Left lung (tissue), 10 donors: ENCODE measurements around the gene YBX3. TPM values are rescaled to one million over a fixed set of nuclear protein-coding genes. Genes with fewer than 3 reads are reported as not detected.

Experiments
- ATAC-seq: fragments of 200-7000 bp; cut with Tn5 transposase; one replicate; pipeline ENCODE4 v1.9.1; 2020; ENCODE audit warnings: moderate library complexity
- DNase-seq, 4 donors: peaks; one replicate each; pipeline ENCODE4 v3.0.0-alpha.2; 2013 to 2020
- H3K27ac ChIP-seq, 2 donors: fragments of 200-600 bp; sonication (generic) in 1 of 2; one replicate each; pipeline versions ENCODE4 v1.5.0 to v1.8.0; 2020 to 2021
- H3K27me3 ChIP-seq, 2 donors: fragments of 200-600 bp; sonication (generic) in 1 of 2; one replicate each; pipeline versions ENCODE4 v1.5.0 to v1.8.0; 2020 to 2021
- H3K36me3 ChIP-seq, 2 donors: fragments of 200-600 bp; sonication (generic) in 1 of 2; one replicate each; pipeline versions ENCODE4 v1.5.0 to v1.8.0; 2020 to 2021
- H3K4me1 ChIP-seq, 2 donors: fragments of 200-600 bp; one replicate each; pipeline ENCODE4 v1.8.0; 2021
- H3K4me3 ChIP-seq, 2 donors: fragments of 200-600 bp; sonication (generic) in 1 of 2; one replicate each; pipeline versions ENCODE4 v1.5.0 to v1.8.0; 2020 to 2021; ENCODE audit warnings: mild to moderate bottlenecking in 1 of 2
- H3K9me3 ChIP-seq, 2 donors: fragments of 200-600 bp; sonication (generic) in 1 of 2; one replicate each; pipeline versions ENCODE4 v1.5.0 to v1.8.0; 2020 to 2021
- intact Hi-C, 2 donors: fragments of 100-400 bp; cut with DNase I; formaldehyde crosslinking; loops; one replicate each; pipeline versions ENCODE4 v1.11.2 to v1.14.2; 2022
- polyA plus RNA-seq, 6 donors: library from polyadenylated mRNA; unstranded; fragments of 120-200 nt; gene quantifications; one replicate each; pipeline ENCODE4 v1.2.1, GENCODE V29; 2013; ENCODE audit not compliant: insufficient read length in 6 of 6
- total RNA-seq, 2 donors: library from RNA; stranded (reverse); fragmentation: NEBNext Ultra II Directional; extraction: Animal tissue kit (Norgen Biotek cat#: 25700); gene quantifications; one replicate each; pipeline ENCODE4 v1.2.1, GENCODE V29; 2021
- TF ChIP-seq, protein P1 (sequence below), 2 donors: fragments of 200-600 bp; sonication (generic) in 1 of 2; IDR thresholded peaks; one replicate each; pipeline versions ENCODE4 v1.5.0 to v1.8.0; 2021; ENCODE audit warnings: antibody characterized with exemption in 2 of 2
- donor health status: DM: no; HTN: yes; CAD: no.
- donor health status: DM: no; HTN: no; CAD: no.

YBX3 gene
- total and polyA plus RNA-seq, 8 donors, result 145 to 285 (median 157) TPM

DNA sequence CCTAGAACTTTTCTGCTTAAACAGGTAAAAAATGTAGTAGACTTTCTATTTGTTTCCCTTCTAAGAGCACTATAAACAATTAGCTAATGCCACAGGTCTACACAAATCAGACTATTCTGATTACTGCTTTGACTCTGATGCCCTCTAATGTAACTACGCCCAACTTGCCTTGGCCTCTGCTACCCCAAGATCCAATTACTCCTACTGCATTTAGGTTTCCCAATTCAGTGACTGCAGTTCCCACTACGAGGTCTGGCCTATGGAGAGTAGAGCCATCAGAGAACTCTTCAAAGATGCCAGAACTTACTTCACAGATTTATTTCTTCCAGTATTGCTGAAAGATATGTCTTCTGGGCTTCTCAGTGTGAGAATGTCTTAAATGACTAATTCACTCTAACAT lies 34.0 kb downstream of the YBX3 start:
- H3K4me1 ChIP-seq, result no peaks in the 10 kb centered on the region
- no peak for ATAC-seq
- TF ChIP-seq, protein P1, sequence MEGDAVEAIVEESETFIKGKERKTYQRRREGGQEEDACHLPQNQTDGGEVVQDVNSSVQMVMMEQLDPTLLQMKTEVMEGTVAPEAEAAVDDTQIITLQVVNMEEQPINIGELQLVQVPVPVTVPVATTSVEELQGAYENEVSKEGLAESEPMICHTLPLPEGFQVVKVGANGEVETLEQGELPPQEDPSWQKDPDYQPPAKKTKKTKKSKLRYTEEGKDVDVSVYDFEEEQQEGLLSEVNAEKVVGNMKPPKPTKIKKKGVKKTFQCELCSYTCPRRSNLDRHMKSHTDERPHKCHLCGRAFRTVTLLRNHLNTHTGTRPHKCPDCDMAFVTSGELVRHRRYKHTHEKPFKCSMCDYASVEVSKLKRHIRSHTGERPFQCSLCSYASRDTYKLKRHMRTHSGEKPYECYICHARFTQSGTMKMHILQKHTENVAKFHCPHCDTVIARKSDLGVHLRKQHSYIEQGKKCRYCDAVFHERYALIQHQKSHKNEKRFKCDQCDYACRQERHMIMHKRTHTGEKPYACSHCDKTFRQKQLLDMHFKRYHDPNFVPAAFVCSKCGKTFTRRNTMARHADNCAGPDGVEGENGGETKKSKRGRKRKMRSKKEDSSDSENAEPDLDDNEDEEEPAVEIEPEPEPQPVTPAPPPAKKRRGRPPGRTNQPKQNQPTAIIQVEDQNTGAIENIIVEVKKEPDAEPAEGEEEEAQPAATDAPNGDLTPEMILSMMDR (IDR thresholded peaks at IDR 0.05), result no peak

DNA sequence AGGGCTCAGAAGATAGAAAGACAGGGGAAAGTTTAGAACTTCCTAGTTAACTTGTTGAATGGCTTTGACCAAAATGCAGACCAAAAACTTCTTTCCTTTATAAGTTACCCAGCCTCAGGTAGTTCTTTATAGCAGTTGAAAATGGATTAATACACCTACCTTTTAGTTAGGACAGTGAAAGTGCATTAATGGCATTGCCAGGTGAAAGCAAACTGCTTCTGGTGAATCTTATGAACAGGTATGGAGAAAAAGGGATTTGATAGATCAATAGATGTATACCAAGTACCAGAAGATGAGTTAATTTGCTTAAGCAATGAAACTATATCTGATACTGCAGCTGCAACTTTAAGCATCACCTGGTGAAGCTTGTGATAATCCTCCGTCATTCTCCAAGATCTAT lies 35.1 kb downstream of the YBX3 start:
- Histone ChIP-seq H3K4me1 (no peaks in the 10 kb centered on the region), H3K27ac (no peak overlapping the region), H3K36me3 (no peaks in the 10 kb centered on the region), H3K9me3 (peaks cover 0 to 2% of the 10 kb centered on the region in 2 donors), H3K27me3 (no peaks in the 10 kb centered on the region), H3K4me3 (no peak overlapping the region)
- ATAC-seq, result no peak
- no peak for DNase-seq
- TF ChIP-seq, protein P1 (IDR thresholded peaks at IDR 0.05), result no peak
- intact Hi-C loops, result no loop called here

More for the DNA sequence above, 34.0 kb downstream of the YBX3 start:
- no peak for DNase-seq
- peaks cover 0 to 2% of the 10 kb centered on the region in 2 donors for H3K9me3 ChIP-seq
- no peak overlapping the region for H3K4me3 ChIP-seq
- peaks cover 0 to 6% of the 10 kb centered on the region in 2 donors for H3K36me3 ChIP-seq
- H3K27ac ChIP-seq, result no peak overlapping the region
- no peaks in the 10 kb centered on the region for H3K27me3 ChIP-seq
- intact Hi-C loops, result no loop called here

DNA sequence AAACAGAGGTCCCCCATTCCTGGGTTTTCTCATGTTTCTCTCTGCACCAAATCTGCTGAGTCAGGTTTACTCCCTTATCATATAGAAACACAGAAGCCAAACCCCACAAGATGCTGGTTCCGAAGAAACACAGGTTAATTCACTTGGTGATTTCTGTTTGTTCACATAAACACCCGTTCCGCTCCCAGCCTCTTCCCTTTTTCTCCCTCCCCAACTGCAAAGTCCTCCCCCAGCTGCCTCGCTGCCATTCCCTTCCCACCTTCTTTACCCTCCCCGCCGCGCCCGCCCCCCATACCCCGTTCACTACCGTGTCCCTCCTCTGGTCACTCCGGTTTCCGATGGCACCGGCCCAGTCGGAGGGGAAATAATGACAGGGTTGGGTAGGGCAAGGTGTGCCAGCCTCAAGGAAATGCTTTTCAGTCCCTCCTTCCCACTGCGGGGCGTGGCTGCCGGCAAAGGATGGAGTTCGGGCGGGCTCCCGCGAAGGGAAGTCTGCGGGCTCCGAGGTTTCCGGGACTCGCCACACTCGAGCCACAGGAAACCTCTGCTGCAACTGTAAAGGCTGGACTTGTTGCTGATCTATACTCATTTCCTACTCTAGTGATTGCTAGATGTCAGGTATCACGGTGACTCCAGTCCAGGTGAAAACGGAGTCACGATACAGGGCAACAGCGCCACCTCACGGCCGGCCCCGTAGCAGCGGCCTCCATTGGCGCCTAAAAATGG lies 49.3 kb downstream of the YBX3 start, which contains the start of gene STYK1:
STYK1 (minus strand) TSS at position 394 of the 726 bp plus-strand sequence. CDS start 39,434 bp downstream, outside the sequence.
- intact Hi-C loops, result no loop called here
- H3K4me3 ChIP-seq, result peak within 1 kb of the TSS; percentile 39 to 46
- DNase-seq, result peak; percentile 30 to 89 (median 58)
- TF ChIP-seq, protein P1 (IDR thresholded peaks at IDR 0.05), result peak; percentile 75 to 80
- no peaks in the 10 kb centered on the region for H3K9me3 ChIP-seq
- peaks cover 6 to 15% of the 10 kb centered on the region in 2 donors for H3K4me1 ChIP-seq
- peak within 1 kb of the TSS in 1 of 2 donors; percentile 40 for H3K27ac ChIP-seq
- ATAC-seq, result peak; percentile 97
- H3K36me3 ChIP-seq, result no peaks in the 10 kb centered on the region
- peaks cover 0 to 43% of the 10 kb centered on the region in 2 donors for H3K27me3 ChIP-seq

DNA sequence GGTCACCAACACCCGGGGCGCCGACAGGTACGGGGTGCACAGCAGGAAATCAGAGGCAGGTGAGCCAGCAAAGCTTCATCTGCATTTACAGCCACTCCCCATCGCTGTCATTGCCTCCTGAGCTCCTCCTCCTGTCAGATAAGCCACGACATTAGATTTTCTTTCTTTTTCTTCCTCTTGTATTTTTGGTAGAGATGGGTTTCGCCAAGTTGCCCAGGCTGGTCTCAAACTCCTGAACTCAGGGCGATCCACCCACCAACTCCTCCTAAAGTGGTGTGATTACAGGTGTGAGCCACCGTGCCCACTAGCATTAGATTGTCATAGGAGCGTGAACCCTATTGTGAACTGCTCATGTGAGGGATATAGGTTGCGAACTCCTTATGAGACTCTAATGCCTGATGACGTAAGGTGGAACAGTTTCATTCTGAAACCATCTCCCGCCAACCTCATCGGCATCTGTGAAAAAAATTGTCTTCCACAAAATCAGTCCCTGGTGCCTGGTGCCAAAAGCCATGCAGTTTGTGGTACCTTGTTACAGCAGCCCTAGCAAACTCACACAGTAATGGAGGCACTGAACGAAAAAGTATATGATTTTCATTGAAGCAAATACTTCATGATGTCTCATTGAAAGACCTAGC lies 50.8 kb downstream of the YBX3 start:
- Histone ChIP-seq H3K4me1 (peaks cover 6 to 21% of the 10 kb centered on the region in 2 donors), H3K9me3 (no peaks in the 10 kb centered on the region), H3K27me3 (peaks cover 0 to 52% of the 10 kb centered on the region in 2 donors), H3K36me3 (no peaks in the 10 kb centered on the region), H3K4me3 (no peak overlapping the region), H3K27ac (no peak overlapping the region)
- TF ChIP-seq, protein P1 (IDR thresholded peaks at IDR 0.05), result no peak
- ATAC-seq (no peak), DNase-seq (no peak)
- intact Hi-C loops, result no loop called here

DNA sequence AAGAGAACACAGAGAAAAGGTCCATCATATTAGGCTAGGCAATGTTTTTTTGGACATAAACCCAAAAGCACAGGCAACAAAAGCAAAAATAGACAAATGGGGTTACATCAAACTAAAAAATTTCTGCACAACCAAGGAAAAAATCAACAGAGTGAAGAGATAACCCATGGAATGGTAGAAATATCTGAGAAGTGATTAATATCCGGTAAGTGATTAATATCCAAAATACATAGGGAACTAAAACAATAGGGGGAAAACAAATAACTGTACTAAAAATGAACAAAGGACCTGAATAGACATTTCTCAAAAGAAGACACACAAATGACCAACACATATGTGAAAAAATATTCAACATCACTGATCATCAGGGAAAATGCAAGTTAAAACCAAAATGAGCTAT lies 53.6 kb downstream of the YBX3 start:
- TF ChIP-seq, protein P1 (IDR thresholded peaks at IDR 0.05), result no peak
- Histone ChIP-seq H3K4me3 (no peak overlapping the region), H3K4me1 (peaks cover 6 to 19% of the 10 kb centered on the region in 2 donors), H3K27ac (no peak overlapping the region), H3K27me3 (peaks cover 0 to 38% of the 10 kb centered on the region in 2 donors), H3K9me3 (no peaks in the 10 kb centered on the region), H3K36me3 (no peaks in the 10 kb centered on the region)
- no peak for DNase-seq
- intact Hi-C loops, result no loop called here
- no peak for ATAC-seq
